Measurements from ENCODE around the gene CDKAL1.

DNA sequence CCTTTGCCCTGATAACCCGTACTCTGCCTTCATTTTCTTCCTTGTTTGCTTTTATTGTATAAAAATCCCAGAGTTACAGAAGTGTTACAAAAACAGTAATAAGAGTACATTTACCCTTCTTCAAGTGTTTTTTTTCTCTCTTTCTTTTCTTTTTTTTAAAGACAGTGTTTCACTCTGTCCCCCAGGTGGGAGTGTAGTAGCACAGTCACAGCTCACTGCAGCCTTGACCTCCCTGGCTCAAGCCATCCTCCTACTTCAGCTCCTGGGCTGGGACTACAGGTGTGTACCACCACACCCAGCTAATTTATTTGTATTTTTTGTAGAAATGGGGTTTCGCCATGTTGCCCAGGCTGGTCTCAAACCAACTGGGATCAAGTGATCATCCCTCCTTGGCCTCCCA lies 402.7 kb downstream of the CDKAL1 start:
- TF ChIP-seq POLR2AphosphoS5 (IDR thresholded peaks at IDR 0.05; ENCODE audit: low read depth, low read length) (no peak), TAF1 (IDR thresholded peaks at IDR 0.05; ENCODE audit: borderline replicate concordance, insufficient read depth, low read length) (no peak), SIN3A (IDR thresholded peaks at IDR 0.05; ENCODE audit: borderline replicate concordance, insufficient read depth, low read length) (no peak), FOXP2 (optimal IDR thresholded peaks at IDR 0.05; ENCODE audit: borderline replicate concordance, extremely low read depth, extremely low read length, insufficient read depth) (no peak)
- TF ChIP-seq, protein P1, sequence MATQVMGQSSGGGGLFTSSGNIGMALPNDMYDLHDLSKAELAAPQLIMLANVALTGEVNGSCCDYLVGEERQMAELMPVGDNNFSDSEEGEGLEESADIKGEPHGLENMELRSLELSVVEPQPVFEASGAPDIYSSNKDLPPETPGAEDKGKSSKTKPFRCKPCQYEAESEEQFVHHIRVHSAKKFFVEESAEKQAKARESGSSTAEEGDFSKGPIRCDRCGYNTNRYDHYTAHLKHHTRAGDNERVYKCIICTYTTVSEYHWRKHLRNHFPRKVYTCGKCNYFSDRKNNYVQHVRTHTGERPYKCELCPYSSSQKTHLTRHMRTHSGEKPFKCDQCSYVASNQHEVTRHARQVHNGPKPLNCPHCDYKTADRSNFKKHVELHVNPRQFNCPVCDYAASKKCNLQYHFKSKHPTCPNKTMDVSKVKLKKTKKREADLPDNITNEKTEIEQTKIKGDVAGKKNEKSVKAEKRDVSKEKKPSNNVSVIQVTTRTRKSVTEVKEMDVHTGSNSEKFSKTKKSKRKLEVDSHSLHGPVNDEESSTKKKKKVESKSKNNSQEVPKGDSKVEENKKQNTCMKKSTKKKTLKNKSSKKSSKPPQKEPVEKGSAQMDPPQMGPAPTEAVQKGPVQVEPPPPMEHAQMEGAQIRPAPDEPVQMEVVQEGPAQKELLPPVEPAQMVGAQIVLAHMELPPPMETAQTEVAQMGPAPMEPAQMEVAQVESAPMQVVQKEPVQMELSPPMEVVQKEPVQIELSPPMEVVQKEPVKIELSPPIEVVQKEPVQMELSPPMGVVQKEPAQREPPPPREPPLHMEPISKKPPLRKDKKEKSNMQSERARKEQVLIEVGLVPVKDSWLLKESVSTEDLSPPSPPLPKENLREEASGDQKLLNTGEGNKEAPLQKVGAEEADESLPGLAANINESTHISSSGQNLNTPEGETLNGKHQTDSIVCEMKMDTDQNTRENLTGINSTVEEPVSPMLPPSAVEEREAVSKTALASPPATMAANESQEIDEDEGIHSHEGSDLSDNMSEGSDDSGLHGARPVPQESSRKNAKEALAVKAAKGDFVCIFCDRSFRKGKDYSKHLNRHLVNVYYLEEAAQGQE (IDR thresholded peaks at IDR 0.05; ENCODE audit: insufficient read depth in 1 of 2, low read depth in 2 of 2, low read length in 2 of 2): no peak
